Measurements from ENCODE around the gene SLC19A1. TPM values are rescaled to one million over a fixed set of nuclear protein-coding genes. Genes with fewer than 3 reads are reported as not detected.
"Not testable (repeated sequence)": the region's sequence is repeated elsewhere in the genome, so short reads cannot be mapped to it uniquely, and the experiment has no call there.

Gene SLC19A1
- total RNA-seq, 3 donors from 2014 or later = 12.6 to 22.8 (median 12.7) TPM

DNA sequence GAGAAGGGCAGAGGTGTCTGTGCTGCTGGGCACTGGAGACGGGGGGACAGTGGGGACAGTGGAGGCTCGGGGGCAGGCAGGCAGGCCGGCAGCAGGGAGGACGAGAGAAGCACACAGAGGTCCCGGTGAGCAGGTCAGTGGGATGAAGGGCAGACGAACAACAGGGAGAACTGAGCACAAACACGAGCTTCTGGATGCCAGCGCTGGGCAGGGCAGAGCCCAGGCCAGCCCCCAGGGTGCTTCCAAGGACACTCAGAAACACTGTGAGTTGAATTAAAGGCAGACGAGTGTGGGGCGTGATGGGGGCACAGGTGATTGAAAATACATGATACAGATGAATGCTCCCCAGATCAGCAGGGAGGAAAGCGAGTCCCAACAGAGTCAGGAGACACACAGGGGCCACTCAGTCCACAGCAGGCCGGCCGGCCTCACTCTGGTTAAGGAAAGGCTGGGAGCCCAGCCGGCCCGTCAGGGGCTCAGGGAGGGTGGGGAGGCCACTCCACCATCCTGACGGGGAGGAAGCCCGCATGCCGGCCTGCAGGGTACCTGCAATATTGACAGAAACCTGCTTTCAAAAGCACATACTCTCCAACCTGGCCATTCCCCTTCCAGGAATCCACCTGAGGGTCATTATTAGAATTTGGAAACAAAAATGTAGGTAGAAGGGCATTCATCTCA, 14.1 kb downstream of the SLC19A1 start:
- peaks cover 15% of the 10 kb centered on the region for H3K4me1 ChIP-seq (ENCODE audit: low read depth)
- H3K9me3 ChIP-seq = no peaks in the 10 kb centered on the region
- no peaks in the 10 kb centered on the region for H3K36me3 ChIP-seq (ENCODE audit: low read depth)
- TF ChIP-seq, protein P1, sequence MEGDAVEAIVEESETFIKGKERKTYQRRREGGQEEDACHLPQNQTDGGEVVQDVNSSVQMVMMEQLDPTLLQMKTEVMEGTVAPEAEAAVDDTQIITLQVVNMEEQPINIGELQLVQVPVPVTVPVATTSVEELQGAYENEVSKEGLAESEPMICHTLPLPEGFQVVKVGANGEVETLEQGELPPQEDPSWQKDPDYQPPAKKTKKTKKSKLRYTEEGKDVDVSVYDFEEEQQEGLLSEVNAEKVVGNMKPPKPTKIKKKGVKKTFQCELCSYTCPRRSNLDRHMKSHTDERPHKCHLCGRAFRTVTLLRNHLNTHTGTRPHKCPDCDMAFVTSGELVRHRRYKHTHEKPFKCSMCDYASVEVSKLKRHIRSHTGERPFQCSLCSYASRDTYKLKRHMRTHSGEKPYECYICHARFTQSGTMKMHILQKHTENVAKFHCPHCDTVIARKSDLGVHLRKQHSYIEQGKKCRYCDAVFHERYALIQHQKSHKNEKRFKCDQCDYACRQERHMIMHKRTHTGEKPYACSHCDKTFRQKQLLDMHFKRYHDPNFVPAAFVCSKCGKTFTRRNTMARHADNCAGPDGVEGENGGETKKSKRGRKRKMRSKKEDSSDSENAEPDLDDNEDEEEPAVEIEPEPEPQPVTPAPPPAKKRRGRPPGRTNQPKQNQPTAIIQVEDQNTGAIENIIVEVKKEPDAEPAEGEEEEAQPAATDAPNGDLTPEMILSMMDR (IDR thresholded peaks at IDR 0.05) = no peak
- DNase-seq = peak in 2 of 3 donors; percentile 18 to 44
- no peak for ATAC-seq
- intact Hi-C loops (cut with DNase I, micrococcal nuclease) = no loop called here
- H3K4me3 ChIP-seq = no peak overlapping the region

DNA sequence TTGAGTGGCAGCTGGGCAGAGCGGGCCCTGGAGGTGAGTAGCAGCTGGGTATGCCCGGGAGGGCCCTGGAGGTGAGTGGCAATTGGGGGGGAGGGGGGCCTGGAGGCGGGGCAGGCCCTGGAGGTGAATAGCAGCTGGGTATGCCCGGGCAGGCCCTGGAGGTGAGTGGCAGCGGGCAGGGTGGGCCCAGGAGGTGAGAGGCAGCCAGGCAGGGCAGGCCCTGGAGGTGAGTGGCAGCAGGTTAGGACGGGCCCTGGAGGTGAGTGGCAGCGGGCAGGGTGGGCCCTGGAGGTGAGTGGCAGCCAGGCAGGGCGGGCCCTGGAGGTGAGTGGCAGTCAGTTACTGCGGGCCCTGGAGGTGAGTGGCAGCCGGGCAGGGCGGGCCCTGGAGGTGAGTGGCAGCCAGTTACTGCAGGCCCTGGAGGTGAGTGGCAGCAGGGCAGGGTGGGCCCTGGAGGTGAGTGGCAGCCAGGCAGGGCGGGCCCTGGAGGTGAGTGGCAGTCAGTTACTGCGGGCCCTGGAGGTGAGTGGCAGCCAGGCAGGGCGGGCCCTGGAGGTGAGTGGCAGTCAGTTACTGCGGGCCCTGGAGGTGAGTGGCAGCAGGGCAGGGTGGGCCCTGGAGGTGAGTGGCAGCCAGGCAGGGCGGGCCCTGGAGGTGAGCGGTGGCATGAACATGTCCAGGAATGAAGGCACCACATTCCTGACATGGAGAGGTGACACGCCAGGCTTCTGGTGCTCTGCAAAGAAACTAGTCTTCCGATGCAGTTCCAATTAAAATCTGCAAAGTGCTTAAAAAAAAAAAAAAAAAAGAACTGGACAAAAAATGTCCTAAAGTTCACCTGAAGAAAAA, 14.9 kb downstream of the SLC19A1 start:
- intact Hi-C loops (cut with DNase I, micrococcal nuclease); H3K9me3 ChIP-seq; H3K4me3 ChIP-seq; H3K4me1 ChIP-seq (ENCODE audit: low read depth); H3K36me3 ChIP-seq (ENCODE audit: low read depth): not testable (repeated sequence)
- ATAC-seq (peak; percentile 7), DNase-seq (peak in 2 of 3 donors; percentile 62)

DNA sequence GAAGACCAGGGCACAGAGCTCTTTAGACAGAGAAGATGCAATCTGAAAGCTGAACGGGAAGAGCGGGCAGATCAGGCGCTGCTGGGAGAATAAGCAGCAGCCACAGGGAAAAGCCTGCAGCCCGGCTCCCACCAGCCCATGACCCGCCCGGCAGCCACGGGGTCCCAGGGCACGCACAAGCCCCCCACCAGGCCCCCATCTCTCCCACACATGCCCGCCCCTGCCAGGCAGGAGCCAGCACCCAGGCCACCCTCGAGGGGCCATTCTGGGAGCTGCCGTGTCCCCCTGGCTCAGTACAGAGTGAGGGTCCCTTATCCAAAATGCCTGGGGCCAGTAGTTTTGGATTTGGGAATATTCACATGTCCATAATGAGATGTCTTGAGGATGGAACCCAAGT, 16.3 kb downstream of the SLC19A1 start:
- Histone ChIP-seq H3K4me1 (ENCODE audit: low read depth) (peaks cover 5% of the 10 kb centered on the region), H3K4me3 (no peak overlapping the region), H3K36me3 (ENCODE audit: low read depth) (no peaks in the 10 kb centered on the region), H3K9me3 (peaks cover 7% of the 10 kb centered on the region)
- intact Hi-C loops (cut with DNase I, micrococcal nuclease) = no loop called here
- no peak for ATAC-seq
- TF ChIP-seq, protein P1 (IDR thresholded peaks at IDR 0.05) = no peak
- peak in 1 of 3 donors; percentile 31 for DNase-seq

DNA sequence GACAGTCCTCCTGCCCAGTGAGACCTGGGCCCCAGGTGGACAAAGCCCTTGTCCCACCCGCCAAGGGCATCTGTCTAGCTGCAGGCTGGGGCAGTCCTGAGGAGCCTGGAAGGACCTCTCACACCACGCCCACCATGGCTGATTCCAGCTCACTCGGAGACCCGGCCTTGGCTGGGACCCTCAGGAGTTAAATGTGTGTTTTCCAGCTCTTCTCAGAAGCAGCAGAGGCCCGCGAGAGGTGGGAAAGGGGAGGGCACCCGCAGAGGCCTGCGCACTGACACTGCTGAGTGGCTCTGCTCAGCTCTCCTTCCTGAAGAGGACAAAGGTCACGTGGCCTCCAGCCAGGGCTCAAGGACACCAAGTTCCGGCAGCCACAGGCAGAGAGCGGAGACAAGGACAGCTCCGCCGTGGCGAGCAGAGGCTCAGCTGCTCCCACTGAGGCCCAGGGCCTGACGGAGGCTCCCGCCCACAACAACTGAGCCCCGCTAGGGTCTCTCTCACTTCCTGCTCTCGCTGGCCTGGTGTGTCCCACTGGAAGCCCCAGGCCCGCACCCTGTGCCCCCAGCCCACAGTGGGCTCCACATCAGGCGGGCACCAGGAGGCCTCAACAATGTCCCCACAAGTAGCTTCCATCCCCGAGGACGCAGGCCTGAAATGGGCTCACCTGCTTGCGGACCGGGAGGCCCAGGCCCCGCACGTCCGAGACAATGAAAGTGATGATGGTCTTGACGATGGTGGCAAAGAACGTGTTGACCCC, 16.9 kb downstream of the SLC19A1 start:
- DNase-seq (peak; percentile 76 to 83 (median 82)), ATAC-seq (peak; percentile 91)
- Histone ChIP-seq H3K4me1 (ENCODE audit: low read depth) (peaks cover 5% of the 10 kb centered on the region), H3K4me3 (no peak overlapping the region), H3K36me3 (ENCODE audit: low read depth) (no peaks in the 10 kb centered on the region), H3K9me3 (peaks cover 11% of the 10 kb centered on the region)
- TF ChIP-seq, protein P1 (IDR thresholded peaks at IDR 0.05) = no peak
- intact Hi-C loops (cut with DNase I, micrococcal nuclease) = no loop called here

DNA sequence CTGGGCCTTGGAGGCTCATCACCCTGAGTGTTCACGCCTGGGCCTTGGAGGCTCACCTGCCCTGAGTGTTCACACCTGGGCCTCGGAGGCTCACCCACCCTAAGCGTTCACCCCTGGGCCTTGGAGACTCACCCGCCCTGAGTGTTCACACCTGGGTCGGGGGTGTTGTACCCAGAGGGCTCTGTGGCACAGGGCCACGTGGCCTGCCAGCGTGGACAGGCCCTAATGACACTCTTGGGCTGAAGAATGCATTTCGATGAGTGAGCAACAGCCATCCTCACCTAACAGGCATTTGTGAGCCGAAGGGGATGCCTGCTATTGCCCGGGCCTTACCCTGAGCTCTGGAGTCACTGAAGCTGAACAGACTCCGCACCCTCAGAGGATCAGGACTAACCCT, 17.5 kb downstream of the SLC19A1 start:
- H3K36me3 ChIP-seq (ENCODE audit: low read depth) = no peaks in the 10 kb centered on the region
- TF ChIP-seq, protein P1 (IDR thresholded peaks at IDR 0.05) = no peak
- intact Hi-C loops (cut with DNase I, micrococcal nuclease) = no loop called here
- peaks cover 16% of the 10 kb centered on the region for H3K9me3 ChIP-seq
- ATAC-seq = no peak
- no peak overlapping the region for H3K4me3 ChIP-seq
- peak in 2 of 3 donors; percentile 24 to 42 for DNase-seq
- peaks cover 5% of the 10 kb centered on the region for H3K4me1 ChIP-seq (ENCODE audit: low read depth)

Measured in mucosa of descending colon (tissue), 3 donors.